Glomerular visceral epithelial cell (primary cell): ENCODE data around the gene PADI3.

Source experiments
- DNase-seq: peaks from one replicate; pipeline ENCODE4 v3.0.0-alpha.2; 2016; ENCODE audit errors: extremely low spot score

PADI3 gene, protein sequence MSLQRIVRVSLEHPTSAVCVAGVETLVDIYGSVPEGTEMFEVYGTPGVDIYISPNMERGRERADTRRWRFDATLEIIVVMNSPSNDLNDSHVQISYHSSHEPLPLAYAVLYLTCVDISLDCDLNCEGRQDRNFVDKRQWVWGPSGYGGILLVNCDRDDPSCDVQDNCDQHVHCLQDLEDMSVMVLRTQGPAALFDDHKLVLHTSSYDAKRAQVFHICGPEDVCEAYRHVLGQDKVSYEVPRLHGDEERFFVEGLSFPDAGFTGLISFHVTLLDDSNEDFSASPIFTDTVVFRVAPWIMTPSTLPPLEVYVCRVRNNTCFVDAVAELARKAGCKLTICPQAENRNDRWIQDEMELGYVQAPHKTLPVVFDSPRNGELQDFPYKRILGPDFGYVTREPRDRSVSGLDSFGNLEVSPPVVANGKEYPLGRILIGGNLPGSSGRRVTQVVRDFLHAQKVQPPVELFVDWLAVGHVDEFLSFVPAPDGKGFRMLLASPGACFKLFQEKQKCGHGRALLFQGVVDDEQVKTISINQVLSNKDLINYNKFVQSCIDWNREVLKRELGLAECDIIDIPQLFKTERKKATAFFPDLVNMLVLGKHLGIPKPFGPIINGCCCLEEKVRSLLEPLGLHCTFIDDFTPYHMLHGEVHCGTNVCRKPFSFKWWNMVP

DNA sequence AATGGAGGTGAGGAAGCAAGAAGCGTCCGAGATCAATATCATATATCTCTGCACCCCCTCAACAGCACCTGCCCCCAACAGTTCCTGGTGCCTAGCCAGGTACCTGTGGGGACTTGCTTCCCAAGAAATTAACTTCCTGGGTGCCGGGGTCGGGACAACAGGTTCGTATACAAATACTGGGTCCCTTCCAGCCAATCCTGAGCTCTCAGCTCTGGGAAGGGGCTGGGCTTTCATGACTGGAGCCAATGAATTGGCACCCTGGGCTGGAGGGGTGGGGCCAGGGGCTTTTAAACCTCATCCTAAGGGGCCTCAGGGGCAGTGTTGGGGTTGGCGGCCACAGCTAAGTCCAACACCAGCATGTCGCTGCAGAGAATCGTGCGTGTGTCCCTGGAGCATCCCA is at the start of gene PADI3:
PADI3 (plus strand) TSS at position 318 of the 400 bp plus-strand sequence; CDS start at position 358, 40 bp downstream.
- DNase-seq = no peak

DNA sequence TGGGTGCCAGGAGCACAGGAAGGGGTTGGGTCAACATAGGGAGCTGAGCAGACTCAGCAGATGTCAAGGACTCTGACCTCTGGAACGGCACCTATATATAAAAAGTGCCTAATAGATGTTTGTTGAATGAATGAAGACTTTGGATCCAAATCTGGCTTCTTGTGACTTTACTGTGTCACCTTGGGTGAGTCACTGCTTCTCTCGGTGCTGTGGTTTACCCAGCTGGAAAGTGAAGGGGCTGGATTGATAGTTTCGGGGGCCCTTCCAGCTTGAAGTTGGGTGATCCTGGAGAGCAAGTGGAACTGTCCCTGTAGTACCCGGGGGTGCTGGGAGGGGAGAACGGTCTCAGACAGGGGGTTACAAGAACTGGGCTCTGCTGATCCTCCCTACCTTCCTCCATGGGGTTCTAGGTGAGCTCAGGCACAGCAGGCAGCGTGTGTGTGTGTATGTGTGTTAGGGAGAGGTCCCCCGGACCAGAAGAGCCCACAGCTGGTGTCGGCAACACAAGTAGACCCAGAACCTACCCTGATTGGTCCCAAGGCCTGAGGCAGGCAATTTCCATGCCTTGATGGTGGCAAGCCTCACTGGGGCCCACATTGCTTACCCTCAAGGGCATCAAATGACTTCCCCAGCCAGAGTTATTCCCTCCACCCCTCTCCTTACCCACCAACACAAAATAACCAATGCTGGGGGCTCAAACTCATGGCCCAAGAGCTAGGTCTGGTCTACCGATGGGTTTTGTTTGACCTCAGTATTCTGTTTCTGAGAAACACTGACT is 49.4 kb upstream of the PADI3 start:
- no peak for DNase-seq

DNA sequence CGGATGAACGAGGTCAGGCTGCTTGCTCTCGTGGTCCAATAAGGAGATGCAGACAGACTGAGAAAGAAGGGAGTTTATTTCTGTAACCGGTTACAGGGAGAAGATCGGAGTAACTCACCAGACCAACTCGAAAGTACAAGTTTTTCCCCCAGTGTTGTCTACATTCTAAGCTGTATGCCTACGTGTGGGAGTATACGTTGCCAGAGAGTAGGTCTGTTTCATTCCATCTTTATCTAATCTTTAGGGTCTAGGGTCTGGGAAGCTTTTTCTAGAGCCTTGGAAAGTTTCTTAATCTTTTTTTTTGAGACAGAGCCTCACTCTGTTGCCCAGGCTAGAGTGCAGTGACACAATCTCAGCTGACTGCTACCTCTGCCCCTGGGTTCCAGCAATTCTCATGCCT is 48.7 kb upstream of the PADI3 start:
- DNase-seq = no peak

DNA sequence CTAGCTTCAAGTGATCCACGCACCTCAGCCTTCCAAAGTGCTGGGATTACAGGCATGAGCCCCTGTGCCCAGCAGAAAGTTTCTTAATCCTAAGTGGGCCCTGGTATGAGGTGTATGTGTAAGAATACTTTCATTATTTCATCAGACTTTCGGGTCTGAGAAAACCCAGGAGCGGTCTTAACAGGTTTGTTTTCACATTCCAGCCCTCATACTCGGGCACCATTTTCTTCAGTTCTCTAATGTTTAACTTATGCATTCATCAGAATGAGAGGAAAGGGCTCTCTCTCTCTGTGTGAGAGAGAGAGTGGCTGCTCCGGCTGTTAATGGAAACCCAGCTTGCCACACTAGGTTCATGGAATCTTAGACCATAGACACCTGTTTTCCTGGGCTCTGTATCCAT is 48.1 kb upstream of the PADI3 start:
- DNase-seq = peak; percentile 82

DNA sequence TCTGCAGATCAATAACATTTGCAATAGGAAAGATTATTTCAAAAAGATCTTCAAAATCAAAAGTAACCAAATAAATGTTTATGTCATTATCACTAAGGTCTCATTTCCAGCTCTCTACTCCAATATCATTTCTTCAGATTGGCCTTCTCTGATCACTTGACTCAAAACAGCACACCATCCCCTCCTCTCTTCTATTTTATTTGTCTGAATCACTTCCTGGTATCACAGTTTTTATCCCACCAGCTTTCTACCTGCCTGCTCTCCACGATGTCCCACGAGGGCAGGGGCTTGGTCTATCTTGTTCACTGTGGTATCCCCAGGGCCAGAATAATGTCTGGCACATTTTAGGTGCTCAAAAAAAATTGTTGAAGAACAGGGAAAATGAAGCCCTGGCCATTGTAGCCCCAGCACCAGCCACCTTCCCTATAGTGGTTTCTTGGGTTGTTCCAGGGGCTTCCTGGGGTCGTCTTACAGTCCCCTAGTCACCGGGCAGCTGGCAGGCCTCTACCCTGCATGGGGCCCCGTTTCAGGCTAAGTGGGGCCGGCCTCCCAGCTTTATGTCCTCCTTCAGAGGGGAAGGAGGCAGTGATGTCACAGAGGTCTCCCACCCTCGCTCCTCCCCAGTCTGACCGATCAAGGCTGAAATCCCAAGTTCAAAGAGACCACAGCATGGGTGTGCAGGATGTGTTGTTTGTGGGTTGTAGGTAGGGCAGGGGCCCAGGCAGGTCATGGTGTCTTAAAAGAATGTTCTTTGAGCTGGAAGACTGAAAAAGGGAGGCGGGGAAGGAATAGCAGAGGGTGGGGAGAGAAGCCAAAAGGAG is 47.5 kb upstream of the PADI3 start:
- peak; percentile 90 for DNase-seq

DNA sequence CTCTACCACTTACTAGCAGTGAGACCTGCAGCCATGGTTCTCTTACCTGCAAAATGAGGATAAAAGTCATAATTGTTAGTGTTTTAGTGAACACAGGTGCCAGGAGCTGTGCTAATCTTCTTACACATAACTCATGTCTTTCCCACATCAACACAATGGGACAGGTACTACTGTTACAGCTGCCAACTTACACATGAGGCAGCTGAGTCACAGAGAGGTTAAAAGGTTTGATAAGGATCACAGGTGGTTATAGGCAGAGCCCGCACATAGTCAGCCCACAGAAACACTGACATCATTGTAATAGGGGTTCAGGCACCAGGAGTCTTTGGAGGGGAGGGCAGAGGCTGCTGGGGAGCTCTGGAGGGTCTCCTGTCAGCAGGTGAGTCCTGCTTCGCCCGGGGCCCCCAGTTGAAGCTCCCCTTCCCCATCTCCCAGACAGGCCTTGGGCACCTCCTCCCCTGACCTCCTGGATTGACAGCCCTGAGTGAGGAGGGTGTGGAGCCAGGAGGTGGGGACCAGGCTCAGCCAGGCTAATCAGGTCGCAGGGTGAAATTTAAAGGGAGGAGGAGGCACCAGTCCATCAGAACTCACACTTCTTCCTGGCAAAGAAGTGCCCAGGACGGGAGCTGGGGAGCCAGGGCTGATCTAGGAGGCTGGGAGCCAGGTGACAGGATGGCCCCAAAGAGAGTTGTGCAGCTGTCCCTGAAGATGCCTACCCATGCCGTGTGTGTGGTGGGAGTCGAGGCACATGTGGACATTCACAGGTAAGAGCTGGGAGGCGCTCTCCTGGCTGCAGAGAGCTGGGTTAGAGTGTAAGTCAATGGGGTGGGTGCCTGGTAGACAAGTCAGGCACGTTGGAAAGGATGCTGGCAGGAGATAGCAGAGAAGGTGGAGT is 44.1 kb upstream of the PADI3 start, which contains the start of gene PADI1:
PADI1 (plus strand) TSS at position 583 of the 895 bp plus-strand sequence; CDS start at position 673, 90 bp downstream.
- DNase-seq = no peak

DNA sequence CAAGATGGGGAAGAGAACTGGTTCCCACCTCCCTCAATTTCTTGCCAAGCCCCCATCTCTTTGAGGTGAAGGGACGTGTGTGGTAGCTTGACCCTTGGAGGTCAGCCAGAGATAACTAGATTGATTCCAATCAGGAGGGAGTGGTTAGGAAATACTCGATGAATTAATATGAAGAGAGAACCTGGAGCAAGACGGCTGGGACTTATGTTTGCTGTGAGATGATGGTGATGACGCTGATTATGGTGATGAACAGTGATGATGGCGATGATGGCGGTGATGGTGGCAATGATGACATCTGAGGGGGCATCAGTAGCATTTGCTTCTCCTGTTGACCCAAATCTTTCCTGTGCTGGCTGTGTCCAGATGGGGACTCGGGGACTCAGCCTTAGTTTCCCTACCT is 43.2 kb upstream of the PADI3 start:
- DNase-seq = no peak

DNA sequence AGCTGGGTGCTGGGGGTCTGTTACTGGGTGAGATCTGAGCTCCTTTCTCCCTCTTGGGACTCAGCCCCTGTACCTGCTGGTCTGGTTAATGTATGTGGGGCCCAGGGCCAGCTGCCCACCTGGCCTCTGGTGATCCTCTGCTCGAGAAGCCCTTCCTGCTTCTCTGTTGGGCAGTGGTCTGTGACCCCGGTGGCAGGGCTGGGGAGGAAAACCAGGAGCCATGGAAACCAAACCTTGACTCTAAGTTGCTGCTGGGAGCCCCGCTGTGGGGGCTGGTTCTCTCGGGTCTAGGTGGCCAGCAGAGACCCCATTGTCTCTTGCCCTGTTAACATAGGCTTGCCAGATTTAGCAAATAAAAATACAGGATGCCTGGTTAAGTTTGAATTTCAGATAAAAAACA is 42.7 kb upstream of the PADI3 start:
- no peak for DNase-seq

DNA sequence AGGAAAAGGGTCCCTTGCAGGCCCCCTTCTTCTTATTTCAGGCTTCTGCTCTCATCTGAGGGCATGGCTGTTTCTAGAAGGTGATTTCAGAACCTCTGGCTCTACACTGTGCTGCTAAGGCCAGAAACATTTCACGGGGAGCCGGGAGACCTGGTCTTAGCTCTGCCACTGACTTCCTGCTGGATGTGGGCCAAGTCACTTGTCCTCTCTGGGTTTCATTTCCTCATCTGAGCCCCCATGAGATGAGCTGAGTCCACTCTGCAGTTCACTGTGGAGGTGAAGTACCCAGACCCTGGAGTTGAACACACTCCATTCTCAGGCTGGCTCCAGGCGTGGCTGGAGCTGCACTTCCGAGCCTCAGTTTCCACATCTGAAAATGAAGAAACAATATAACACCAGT is 41.9 kb upstream of the PADI3 start:
- peak; percentile 69 for DNase-seq

DNA sequence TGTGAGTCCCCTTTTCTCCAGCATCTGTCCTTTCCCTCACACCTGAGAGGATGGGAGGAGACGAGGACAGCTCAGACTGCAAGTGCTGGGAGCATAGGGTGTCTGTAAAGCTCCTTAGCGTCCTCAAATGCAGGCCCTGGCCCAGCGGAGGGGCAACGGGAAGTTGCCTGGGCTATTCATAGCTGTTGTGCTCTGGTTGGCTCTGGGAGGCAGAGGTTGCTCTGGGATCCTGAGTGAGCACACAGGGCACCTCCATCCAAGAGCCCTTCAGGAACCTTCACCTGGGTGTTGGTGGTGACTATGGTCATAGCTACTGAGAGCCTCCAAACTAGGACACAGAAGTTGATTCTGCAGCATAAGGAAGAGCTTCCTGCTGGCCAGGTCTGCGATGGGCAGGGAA is 41.4 kb upstream of the PADI3 start:
- no peak for DNase-seq

DNA sequence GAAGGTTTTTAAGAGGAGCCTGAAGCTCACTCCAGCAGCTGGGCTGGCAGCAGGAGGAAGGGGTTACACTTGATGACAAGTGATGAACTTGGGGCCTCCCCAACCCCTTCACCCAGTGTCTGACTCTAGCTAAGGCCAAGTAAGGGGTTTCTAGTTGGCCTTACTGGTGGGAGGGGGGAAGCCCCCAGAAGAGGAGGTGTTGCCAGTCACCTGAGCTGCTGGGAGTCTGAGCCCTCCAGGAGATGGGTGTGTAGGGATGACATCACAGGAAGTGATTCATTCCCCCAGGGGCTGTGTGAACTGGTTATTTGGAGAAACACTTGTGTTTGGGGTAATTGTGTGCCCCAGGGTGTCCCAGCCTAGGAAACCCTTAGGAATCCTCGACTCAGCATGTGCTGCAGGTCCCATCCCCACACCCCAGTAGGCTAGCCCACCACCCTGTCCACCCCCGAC is 40.9 kb upstream of the PADI3 start:
- DNase-seq = peak; percentile 75

DNA sequence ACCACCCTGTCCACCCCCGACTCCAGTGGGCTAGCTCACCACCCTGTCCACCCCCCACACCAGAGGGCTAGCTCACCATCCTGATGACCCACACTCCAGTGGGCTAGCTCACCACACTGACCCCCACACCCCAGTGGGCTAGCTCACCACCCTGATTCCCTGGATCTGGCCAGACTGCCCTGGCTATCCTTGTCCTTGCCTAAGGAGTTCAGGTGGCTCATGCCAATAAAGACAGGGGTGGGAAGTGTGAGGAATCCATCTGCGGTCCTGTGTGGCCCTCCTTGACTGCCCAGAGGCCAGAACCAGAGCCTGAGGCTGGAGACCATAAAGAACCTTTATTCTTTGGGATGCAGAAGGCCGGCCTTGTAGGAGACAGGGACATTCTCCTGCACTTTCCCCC is 40.4 kb upstream of the PADI3 start:
- DNase-seq = no peak

DNA sequence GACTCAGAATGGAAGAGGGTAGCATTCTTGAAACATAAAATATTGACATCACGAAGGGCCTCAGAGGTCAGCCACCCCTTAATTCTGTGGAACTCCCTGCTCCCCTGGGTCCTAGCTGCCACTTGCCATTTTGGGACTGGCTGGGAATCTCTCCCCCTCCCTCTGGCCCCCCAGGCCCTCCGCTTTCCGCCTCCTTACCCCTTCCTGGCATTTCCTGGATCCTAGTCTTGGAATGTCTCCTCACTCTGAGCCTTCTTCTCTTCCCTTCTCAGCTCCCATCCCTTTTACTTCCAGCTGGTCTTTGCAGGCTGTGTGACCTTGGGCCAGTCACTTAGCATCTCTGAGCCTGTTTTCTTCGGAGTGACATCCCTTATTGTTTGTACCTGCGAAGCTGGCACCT is 39.5 kb upstream of the PADI3 start:
- DNase-seq = no peak

DNA sequence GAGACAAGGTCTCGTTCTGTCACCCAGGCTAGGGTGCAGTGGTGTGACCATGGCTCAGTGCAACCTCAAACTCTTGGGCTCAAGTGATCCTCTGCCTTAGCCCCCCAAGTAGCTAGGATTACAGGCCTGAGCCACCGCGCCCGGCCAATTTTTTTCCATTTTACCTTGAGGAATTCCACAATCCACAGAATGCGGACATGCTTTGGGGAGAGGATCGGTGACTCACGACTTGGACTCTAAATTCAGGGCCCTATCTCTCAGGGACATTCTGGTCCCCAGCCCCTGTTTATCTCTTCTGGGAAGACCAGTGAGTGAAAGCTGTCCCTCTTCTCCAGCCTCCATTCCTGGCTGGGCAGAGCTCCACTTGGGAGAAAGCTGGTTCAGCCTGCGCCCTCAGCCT is 38.7 kb upstream of the PADI3 start:
- DNase-seq = no peak

DNA sequence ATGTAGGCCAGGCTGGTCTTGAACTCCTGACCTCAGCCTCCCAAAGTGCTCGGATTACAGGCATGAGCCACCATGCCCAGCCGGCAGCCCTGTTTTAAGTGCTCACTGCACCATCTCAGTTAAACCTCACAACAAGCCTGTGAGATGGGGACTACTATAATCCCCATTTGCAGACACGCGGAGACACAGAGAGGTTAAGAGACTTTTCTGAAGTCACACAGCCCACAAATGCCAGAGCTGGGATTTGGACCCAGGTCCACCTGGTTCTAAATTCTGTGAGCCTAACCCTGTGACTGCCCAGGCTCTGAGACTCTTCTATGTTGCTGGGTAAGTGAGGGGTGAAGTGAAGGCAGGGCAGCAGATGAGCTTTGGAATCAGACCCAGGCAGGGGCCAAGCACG is 37.5 kb upstream of the PADI3 start:
- no peak for DNase-seq

DNA sequence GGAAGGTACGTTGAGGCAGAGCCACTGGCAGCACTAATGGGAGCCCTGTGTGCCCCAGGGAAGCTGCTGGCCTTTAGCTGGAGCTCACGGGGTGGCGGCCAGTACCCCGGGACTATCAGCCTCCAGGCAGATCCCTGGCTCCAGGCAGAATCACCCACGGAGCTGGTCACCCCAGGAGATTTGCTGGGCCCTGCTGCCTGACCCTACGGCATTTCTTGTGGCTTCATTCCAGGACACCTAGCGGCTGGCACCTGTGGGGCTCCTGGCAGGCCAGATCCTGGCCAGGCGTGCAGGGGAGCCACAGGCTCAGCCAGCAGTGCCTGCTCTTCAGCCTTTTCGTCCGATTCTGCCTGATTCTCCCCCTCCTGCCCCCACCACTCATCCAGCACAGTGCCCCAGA is 36.9 kb upstream of the PADI3 start:
- peak; percentile 44 for DNase-seq

DNA sequence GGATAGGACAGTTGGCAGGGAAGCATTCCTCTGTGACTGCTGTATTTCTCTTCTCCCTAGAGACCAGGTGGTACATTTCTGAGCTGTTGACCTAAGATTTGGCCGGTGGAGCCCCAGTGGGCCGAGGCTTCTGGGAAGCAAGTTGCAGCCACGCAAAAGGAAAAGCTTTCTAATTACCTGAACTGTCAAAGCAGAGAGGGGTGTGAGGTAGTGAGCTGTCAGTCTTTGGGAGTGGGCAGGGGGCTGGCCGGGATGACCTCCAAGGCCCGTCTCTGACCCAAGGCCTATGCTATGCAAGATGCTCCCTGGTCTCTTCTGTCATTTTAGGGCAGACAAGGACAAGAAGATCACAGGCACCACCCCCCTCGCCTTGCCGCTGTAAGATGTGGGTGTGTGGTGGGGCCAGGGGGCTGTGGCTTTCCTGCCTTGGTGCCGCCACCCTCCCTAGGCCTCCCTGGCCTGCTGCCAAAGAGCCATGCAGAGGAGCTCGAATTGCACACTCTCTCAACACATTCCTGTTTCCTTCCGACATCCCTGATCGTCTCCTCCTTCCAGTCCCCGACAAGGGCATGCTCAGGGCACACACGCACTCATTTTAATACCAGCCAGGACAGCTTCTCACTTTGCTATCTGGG is 36.3 kb upstream of the PADI3 start:
- peak; percentile 94 for DNase-seq

DNA sequence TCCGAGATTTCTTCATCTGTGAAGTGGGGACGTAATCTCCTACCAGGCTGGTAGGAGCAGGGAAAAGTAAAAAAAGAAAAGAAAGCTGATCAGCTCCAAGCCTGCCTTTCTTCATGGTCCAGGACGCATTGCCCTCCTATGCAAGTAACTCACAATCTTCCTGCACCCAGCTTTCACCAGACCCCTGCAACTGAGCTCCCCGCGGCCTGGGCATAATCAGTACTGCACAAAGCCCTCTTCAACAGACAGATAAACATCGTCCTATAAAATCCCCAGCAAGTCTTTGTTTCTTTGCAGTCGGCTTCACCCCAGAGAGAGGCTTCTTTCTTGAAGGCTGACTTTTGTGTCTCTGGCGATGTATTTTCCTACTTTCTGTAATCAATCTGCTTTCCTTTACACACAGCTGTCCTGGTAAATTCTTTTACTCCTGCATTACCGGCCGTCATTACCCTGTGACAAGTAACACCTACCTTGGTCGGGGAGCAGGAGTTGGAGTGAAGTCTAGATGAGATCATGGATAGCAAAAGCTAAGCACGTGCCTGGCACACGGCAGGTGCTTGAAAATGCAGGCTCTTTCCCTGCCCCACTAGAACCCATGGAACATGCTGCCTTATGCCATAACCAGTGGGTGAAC is 35.6 kb upstream of the PADI3 start:
- DNase-seq = no peak

DNA sequence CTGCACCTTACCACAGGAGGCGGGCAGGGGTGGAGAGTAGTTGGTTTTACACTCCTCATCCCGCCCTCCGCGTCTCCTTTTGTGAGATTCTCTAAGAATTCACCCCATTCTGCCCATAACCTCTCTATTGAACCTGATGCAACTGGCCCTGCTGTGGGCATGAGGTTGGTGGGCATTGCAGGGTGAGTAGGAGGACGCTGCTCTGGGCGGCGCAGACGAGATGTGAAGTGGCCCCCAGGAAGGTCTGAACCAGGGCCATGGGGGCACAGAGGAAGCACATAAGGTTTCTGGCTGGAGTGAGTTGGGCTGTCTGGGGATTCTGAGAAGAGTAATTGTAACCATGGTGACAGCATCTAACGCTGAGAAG is 35.1 kb upstream of the PADI3 start:
- DNase-seq = no peak
